Liver (tissue), 9 donors: ENCODE data around the gene CUEDC1. TPM values are rescaled to one million over a fixed set of nuclear protein-coding genes. Genes with fewer than 3 reads are reported as not detected.

Experiments
- DNase-seq: peaks from one replicate; pipeline ENCODE4 v3.0.0-alpha.2; 2017; ENCODE audit warnings: low spot score
- H3K27ac ChIP-seq, 2 donors: one replicate each; pipeline ENCODE4 v1.7.0; 2013; ENCODE audit warnings: inconsistent platforms in 2 of 2, low read length in 2 of 2, control low read depth in 1 of 2, low read depth in 1 of 2, mild to moderate bottlenecking in 1 of 2
- H3K27me3 ChIP-seq, 4 donors: one replicate each; pipeline versions ENCODE4 v1.6.1 to v1.7.0; 2013; ENCODE audit warnings: low read length in 3 of 4, inconsistent platforms in 1 of 4, mild to moderate bottlenecking in 1 of 4, moderate library complexity in 1 of 4; ENCODE audit not compliant: control insufficient read depth in 4 of 4, insufficient read depth in 4 of 4
- H3K36me3 ChIP-seq, 4 donors: one replicate each; pipeline versions ENCODE4 v1.6.1 to v1.7.0; 2013; ENCODE audit warnings: low read length in 3 of 4, mild to moderate bottlenecking in 3 of 4, low read depth in 1 of 4, moderate library complexity in 1 of 4; ENCODE audit not compliant: control insufficient read depth in 4 of 4, insufficient read depth in 3 of 4
- H3K4me1 ChIP-seq, 4 donors: one replicate each; pipeline versions ENCODE4 v1.6.1 to v1.7.0; 2013; ENCODE audit warnings: low read length in 3 of 4, mild to moderate bottlenecking in 3 of 4, moderate library complexity in 1 of 4; ENCODE audit not compliant: control insufficient read depth in 4 of 4, insufficient read depth in 4 of 4
- H3K4me3 ChIP-seq, 3 donors: one replicate each; pipeline versions ENCODE4 v1.6.1 to v1.7.0; 2013; ENCODE audit warnings: low read length in 3 of 3, control low read depth in 1 of 3, low read depth in 1 of 3, mild to moderate bottlenecking in 1 of 3
- H3K9ac ChIP-seq, 2 donors: one replicate each; pipeline ENCODE4 v1.7.0; 2013; ENCODE audit warnings: low read length in 2 of 2, mild to moderate bottlenecking in 2 of 2, moderate library complexity in 2 of 2, control low read depth in 1 of 2, low read depth in 1 of 2
- H3K9me3 ChIP-seq, 4 donors: one replicate each; pipeline versions ENCODE4 v1.6.1 to v1.7.0; 2013; ENCODE audit warnings: low read length in 3 of 4; ENCODE audit not compliant: control insufficient read depth in 4 of 4
- ATF3 ChIP-seq: IDR thresholded peaks from 2 replicates; pipeline ENCODE4 v1.6.1; 2016; ENCODE audit warnings: antibody characterized with exemption
- CTCF ChIP-seq: fragments of 150-350 bp; IDR thresholded peaks from 2 replicates; pipeline ENCODE4 v1.5.1; 2017; ENCODE audit warnings: improper control_type of control experiment, low read depth, low read length; ENCODE audit not compliant: missing input control
- EGR1 ChIP-seq, 2 donors: IDR thresholded peaks; 2 replicates each; pipeline ENCODE4 v1.6.1; 2016 to 2018; ENCODE audit warnings: antibody characterized with exemption in 2 of 2, low read depth in 2 of 2
- FOXA1 ChIP-seq: IDR thresholded peaks from 2 replicates; pipeline ENCODE4 v1.6.1; 2016; ENCODE audit warnings: antibody characterized with exemption
- FOXA2 ChIP-seq: IDR thresholded peaks from 2 replicates; pipeline ENCODE4 v1.6.1; 2016; ENCODE audit warnings: antibody characterized with exemption
- GABPA ChIP-seq, 2 donors: IDR thresholded peaks in 1 of 2; conservative IDR thresholded peaks in 1 of 2; 2 replicates each; pipeline ENCODE4 v1.6.1; 2016; ENCODE audit warnings: antibody characterized with exemption in 2 of 2, mild to moderate bottlenecking in 1 of 2, moderate library complexity in 1 of 2
- HNF4A ChIP-seq, 2 donors: conservative IDR thresholded peaks; 2 replicates each; pipeline ENCODE4 v1.6.1; 2016; ENCODE audit warnings: antibody characterized with exemption in 2 of 2, mild to moderate bottlenecking in 2 of 2
- HNF4G ChIP-seq: IDR thresholded peaks from 2 replicates; pipeline ENCODE4 v1.6.1; 2016; ENCODE audit warnings: antibody characterized with exemption
- JUND ChIP-seq, 2 donors: IDR thresholded peaks; 2 replicates each; pipeline ENCODE4 v1.6.1; 2016; ENCODE audit warnings: antibody characterized with exemption in 2 of 2
- MAX ChIP-seq: IDR thresholded peaks from 2 replicates; pipeline ENCODE4 v1.6.1; 2016; ENCODE audit warnings: antibody characterized with exemption
- RAD21 ChIP-seq, 2 donors: IDR thresholded peaks; 2 replicates each; pipeline ENCODE4 v1.6.1; 2016; ENCODE audit warnings: antibody characterized with exemption in 2 of 2, mild to moderate bottlenecking in 2 of 2
- RXRA ChIP-seq, 2 donors: IDR thresholded peaks; 2 replicates each; pipeline ENCODE4 v1.6.1; 2017 to 2018; ENCODE audit warnings: antibody characterized with exemption in 2 of 2, mild to moderate bottlenecking in 1 of 2
- SP1 ChIP-seq: IDR thresholded peaks from 2 replicates; pipeline ENCODE4 v1.6.1; 2018; ENCODE audit warnings: antibody characterized with exemption, mild to moderate bottlenecking
- YY1 ChIP-seq: IDR thresholded peaks from 2 replicates; pipeline ENCODE4 v1.6.1; 2016; ENCODE audit warnings: antibody characterized with exemption, mild to moderate bottlenecking
- ZBTB33 ChIP-seq: IDR thresholded peaks from 2 replicates; pipeline ENCODE4 v1.6.1; 2016; ENCODE audit warnings: antibody characterized with exemption
- WGBS: extraction: QIAGEN DNeasy Blood & Tissue Kit; methylation state at CpG from one replicate; pipeline ENCODE4 v1.1.7; 2013; 5-methylcytosine and 5-hydroxymethylcytosine counted together
- polyA plus RNA-seq, 2 donors: library from polyadenylated mRNA; stranded (reverse) in 1 of 2; unstranded in 1 of 2; fragments of 200-250 nt in 1 of 2; fragments of >200 nt in 1 of 2; fragmentation: Nextera tagmentation in 1 of 2; extraction: Ambion mirVana in 1 of 2; gene quantifications; one replicate each; pipeline versions ENCODE4 v1.2.1 to v1.2.3, GENCODE V29; 2013 to 2015
- total RNA-seq, 2 donors: library from RNA; depleted of rRNA; stranded (reverse); fragments of >200 nt; gene quantifications; one replicate each; pipeline ENCODE4 v1.2.3, GENCODE V29; 2014
- donor health status: healthy.
- donor health status: healthy.
- donor health status: healthy.
- donor health status: healthy.
- donor health status: healthy.

Gene CUEDC1
- total and polyA plus RNA-seq, 4 donors = 2.6 to 4.9 (median 3.4) TPM

GRCh38 chr17:57873261-57874057, 81.8 kb downstream of the CUEDC1 start:
- H3K9me3 ChIP-seq = no peaks in the 10 kb centered on the region
- DNase-seq = no peak
- peaks cover 0 to 22% (median 5%) of the 10 kb centered on the region in 4 donors for H3K4me1 ChIP-seq
- no peak overlapping the region for H3K9ac ChIP-seq
- peaks cover 0 to 5% (median 2%) of the 10 kb centered on the region in 4 donors for H3K36me3 ChIP-seq
- TF ChIP-seq ATF3 = no peak
- TF ChIP-seq CTCF = no peak
- no peak for TF ChIP-seq RAD21 (IDR thresholded peaks at IDR 0.05)
- no peak for TF ChIP-seq FOXA2
- TF ChIP-seq SP1 = no peak
- no peak for TF ChIP-seq YY1
- no peak for TF ChIP-seq FOXA1
- no peak for TF ChIP-seq JUND (IDR thresholded peaks at IDR 0.05)
- no peak for TF ChIP-seq EGR1 (IDR thresholded peaks at IDR 0.05; ENCODE audit: low read depth in 2 of 2)
- no peak for TF ChIP-seq ZBTB33
- TF ChIP-seq HNF4A (conservative IDR thresholded peaks at IDR 0.05) = no peak
- no peak for TF ChIP-seq HNF4G
- TF ChIP-seq GABPA (IDR thresholded peaks at IDR 0.05 in 1 of 2, conservative IDR thresholded peaks at IDR 0.05 in 1 of 2) = no peak
- 85% methylated on average over 16 of the region's 16 CpGs for WGBS
- H3K27me3 ChIP-seq = no peaks in the 10 kb centered on the region
- H3K27ac ChIP-seq = no peak overlapping the region
- H3K4me3 ChIP-seq = no peak overlapping the region

- H3K9me3 ChIP-seq = no peaks in the 10 kb centered on the region
- H3K4me1 ChIP-seq = peaks cover 0 to 22% (median 5%) of the 10 kb centered on the region in 4 donors
- WGBS = 79% methylated on average over 14 of the region's 14 CpGs
- H3K27me3 ChIP-seq = no peaks in the 10 kb centered on the region
- no peak overlapping the region for H3K27ac ChIP-seq
- no peak overlapping the region for H3K4me3 ChIP-seq
- no peak overlapping the region for H3K9ac ChIP-seq
- TF ChIP-seq RAD21 (IDR thresholded peaks at IDR 0.05) = no peak
- no peak for TF ChIP-seq MAX
- no peak for TF ChIP-seq JUND (IDR thresholded peaks at IDR 0.05)
- no peak for TF ChIP-seq HNF4A (conservative IDR thresholded peaks at IDR 0.05)
- no peak for TF ChIP-seq RXRA (IDR thresholded peaks at IDR 0.05)
- no peak for TF ChIP-seq SP1
- no peak for TF ChIP-seq FOXA2
- no peak for TF ChIP-seq CTCF
- no peak for DNase-seq
- peaks cover 0 to 5% (median 2%) of the 10 kb centered on the region in 4 donors for H3K36me3 ChIP-seq
Observed at GRCh38 chr17:57872536-57872935, 82.7 kb downstream of the CUEDC1 start.
